ENCODE data around the gene TNC. TPM values are rescaled to one million over a fixed set of nuclear protein-coding genes. Genes with fewer than 3 reads are reported as not detected.
"Not testable (repeated sequence)": the region's sequence is repeated elsewhere in the genome, so short reads cannot be mapped to it uniquely, and the experiment has no call there.

TNC gene
- total RNA-seq, 2 donors from 2014 or later, result 35.4 to 92.5 TPM

GRCh38 chr9:115130176-115130575, 12.2 kb upstream of the TNC start:
- no peak for DNase-seq (ENCODE audit: low spot score)
- intact Hi-C loops (cut with DNase I), result no loop called here
- 52% methylated on average over 3 of the region's 3 CpGs for WGBS
- Histone ChIP-seq H3K4me1 (replicated peaks) (no peaks in the 10 kb centered on the region), H3K4me3 (no peak overlapping the region), H3K27ac (no peak overlapping the region), H3K27me3 (replicated peaks; ENCODE audit: insufficient read depth) (no peaks in the 10 kb centered on the region), H3K9me3 (no peaks in the 10 kb centered on the region), H3K36me3 (no peaks in the 10 kb centered on the region)
- TF ChIP-seq POLR2A (IDR thresholded peaks at IDR 0.05) (no peak), POLR2AphosphoS5 (IDR thresholded peaks at IDR 0.05) (no peak)
- TF ChIP-seq, protein P1, sequence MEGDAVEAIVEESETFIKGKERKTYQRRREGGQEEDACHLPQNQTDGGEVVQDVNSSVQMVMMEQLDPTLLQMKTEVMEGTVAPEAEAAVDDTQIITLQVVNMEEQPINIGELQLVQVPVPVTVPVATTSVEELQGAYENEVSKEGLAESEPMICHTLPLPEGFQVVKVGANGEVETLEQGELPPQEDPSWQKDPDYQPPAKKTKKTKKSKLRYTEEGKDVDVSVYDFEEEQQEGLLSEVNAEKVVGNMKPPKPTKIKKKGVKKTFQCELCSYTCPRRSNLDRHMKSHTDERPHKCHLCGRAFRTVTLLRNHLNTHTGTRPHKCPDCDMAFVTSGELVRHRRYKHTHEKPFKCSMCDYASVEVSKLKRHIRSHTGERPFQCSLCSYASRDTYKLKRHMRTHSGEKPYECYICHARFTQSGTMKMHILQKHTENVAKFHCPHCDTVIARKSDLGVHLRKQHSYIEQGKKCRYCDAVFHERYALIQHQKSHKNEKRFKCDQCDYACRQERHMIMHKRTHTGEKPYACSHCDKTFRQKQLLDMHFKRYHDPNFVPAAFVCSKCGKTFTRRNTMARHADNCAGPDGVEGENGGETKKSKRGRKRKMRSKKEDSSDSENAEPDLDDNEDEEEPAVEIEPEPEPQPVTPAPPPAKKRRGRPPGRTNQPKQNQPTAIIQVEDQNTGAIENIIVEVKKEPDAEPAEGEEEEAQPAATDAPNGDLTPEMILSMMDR (IDR thresholded peaks at IDR 0.05), result no peak

DNA sequence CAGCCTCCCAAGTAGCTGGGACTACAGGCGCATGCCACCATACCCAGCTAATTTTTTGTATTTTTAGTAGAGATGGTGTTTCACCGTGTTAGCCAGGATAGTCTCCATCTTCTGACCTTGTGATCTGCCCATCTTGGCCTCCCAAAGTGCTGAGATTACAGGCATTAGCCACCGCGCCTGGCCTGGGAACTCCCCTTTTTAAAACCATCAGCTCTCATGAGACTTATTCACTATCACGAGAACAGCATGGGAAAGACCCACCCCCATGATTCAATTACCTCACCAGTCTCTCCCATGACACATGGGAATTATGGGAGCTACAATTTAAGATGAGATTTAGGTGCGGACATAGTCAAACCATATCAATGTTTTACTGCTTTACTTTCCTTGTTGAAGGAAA, 10.8 kb upstream of the TNC start:
- H3K36me3 ChIP-seq; H3K27me3 ChIP-seq (replicated peaks; ENCODE audit: insufficient read depth); H3K9me3 ChIP-seq; H3K4me1 ChIP-seq (replicated peaks); intact Hi-C loops (cut with DNase I); H3K27ac ChIP-seq; DNase-seq (ENCODE audit: low spot score); H3K4me3 ChIP-seq: not testable (repeated sequence)
- 92% methylated on average over 6 of the region's 6 CpGs for WGBS

GRCh38 chr9:115127191-115127817, 9.3 kb upstream of the TNC start:
- Histone ChIP-seq H3K36me3 (no peaks in the 10 kb centered on the region), H3K4me1 (replicated peaks) (no peaks in the 10 kb centered on the region), H3K27me3 (replicated peaks; ENCODE audit: insufficient read depth) (no peaks in the 10 kb centered on the region), H3K9me3 (no peaks in the 10 kb centered on the region), H3K4me3 (no peak overlapping the region), H3K27ac (no peak overlapping the region)
- intact Hi-C loops (cut with DNase I), result no loop called here
- no peak for DNase-seq (ENCODE audit: low spot score)
- TF ChIP-seq, protein P1 (IDR thresholded peaks at IDR 0.05), result no peak
- TF ChIP-seq POLR2A (IDR thresholded peaks at IDR 0.05), result no peak
- TF ChIP-seq POLR2AphosphoS5 (IDR thresholded peaks at IDR 0.05), result no peak
- WGBS, result 86% methylated on average over 4 of the region's 4 CpGs

DNA sequence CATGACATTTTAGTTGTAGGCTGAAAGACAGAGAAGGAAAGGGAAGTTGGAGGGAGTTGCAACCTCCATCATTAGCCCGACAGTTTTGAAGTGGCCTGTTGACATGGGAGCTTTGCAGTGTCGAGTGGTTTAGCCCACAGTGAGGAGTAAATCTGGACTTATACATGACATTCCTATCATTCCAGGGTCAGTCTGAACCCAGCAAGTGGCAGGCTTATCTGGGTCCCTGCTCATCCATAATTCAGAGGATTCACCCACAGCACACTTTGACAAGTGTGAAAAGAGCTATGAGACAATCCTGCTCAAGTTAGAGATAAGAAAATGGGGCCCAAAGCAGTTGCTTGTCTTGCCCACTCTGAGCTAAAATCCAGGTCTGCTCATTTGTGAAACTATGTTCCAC, 8.4 kb upstream of the TNC start:
- Histone ChIP-seq H3K27ac (no peak overlapping the region), H3K36me3 (no peaks in the 10 kb centered on the region), H3K27me3 (replicated peaks; ENCODE audit: insufficient read depth) (no peaks in the 10 kb centered on the region), H3K4me1 (replicated peaks) (no peaks in the 10 kb centered on the region), H3K4me3 (no peak overlapping the region), H3K9me3 (no peaks in the 10 kb centered on the region)
- intact Hi-C loops (cut with DNase I), result no loop called here
- 85% methylated on average over 2 of the region's 2 CpGs for WGBS
- TF ChIP-seq POLR2A (IDR thresholded peaks at IDR 0.05) (no peak), POLR2AphosphoS5 (IDR thresholded peaks at IDR 0.05) (no peak)
- TF ChIP-seq, protein P1 (IDR thresholded peaks at IDR 0.05), result no peak
- DNase-seq (ENCODE audit: low spot score), result no peak

DNA sequence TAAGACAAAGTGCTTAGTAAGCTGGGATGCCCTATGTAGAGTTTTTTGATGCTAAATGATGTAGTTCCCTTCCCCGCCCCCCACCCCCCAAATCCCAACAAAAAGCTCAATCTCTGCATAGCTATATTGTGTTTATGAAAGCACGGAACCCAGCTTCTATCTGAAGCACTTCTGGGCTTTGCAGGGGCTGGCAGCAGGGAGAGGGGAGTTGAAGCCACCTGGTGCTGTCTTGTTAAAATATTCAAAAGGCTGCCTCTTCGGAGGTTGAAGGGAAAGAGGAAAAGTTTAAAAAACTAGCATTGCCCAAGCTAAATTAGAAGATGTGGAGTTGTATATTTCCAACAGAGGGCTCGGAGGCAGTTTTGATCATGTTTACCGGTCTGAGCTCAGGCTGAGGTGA, 5.0 kb upstream of the TNC start:
- H3K27ac ChIP-seq, result no peak overlapping the region
- no peak overlapping the region for H3K4me3 ChIP-seq
- no peaks in the 10 kb centered on the region for H3K27me3 ChIP-seq (replicated peaks; ENCODE audit: insufficient read depth)
- no peaks in the 10 kb centered on the region for H3K9me3 ChIP-seq
- H3K36me3 ChIP-seq, result no peaks in the 10 kb centered on the region
- TF ChIP-seq POLR2A (IDR thresholded peaks at IDR 0.05) (no peak), POLR2AphosphoS5 (IDR thresholded peaks at IDR 0.05) (no peak)
- TF ChIP-seq, protein P1 (IDR thresholded peaks at IDR 0.05), result no peak
- intact Hi-C loops (cut with DNase I), result no loop called here
- WGBS, result 85% methylated on average over 5 of the region's 5 CpGs
- H3K4me1 ChIP-seq (replicated peaks), result no peaks in the 10 kb centered on the region
- no peak for DNase-seq (ENCODE audit: low spot score)

All from prostate gland (tissue), 2 donors.